ENCODE results near the gene CDKAL1.

Gene CDKAL1

DNA sequence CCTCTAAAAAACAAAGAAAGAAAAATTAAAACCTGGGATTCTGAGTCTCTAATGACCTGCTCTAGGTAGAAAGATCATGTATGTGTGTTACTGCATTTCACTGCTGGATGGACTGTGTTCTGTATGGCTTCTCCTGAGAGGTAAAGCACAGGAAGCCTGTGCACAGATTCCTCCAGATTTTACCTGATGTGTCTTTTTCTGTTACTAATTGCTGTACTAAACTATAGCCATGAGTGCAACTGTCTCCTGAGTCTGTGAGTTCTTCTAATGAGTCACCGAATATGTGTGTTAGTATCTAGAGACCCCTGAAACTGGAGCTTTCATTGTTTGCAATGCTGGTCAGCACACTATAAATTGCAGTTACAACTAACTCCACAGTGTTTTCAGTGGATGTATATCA is 270.8 kb downstream of the CDKAL1 start:
- DNase-seq (ENCODE audit: low spot score): no peak
- Histone ChIP-seq H3K27ac (no peak overlapping the region), H3K4me3 (no peak overlapping the region)
- TF ChIP-seq, protein P1, sequence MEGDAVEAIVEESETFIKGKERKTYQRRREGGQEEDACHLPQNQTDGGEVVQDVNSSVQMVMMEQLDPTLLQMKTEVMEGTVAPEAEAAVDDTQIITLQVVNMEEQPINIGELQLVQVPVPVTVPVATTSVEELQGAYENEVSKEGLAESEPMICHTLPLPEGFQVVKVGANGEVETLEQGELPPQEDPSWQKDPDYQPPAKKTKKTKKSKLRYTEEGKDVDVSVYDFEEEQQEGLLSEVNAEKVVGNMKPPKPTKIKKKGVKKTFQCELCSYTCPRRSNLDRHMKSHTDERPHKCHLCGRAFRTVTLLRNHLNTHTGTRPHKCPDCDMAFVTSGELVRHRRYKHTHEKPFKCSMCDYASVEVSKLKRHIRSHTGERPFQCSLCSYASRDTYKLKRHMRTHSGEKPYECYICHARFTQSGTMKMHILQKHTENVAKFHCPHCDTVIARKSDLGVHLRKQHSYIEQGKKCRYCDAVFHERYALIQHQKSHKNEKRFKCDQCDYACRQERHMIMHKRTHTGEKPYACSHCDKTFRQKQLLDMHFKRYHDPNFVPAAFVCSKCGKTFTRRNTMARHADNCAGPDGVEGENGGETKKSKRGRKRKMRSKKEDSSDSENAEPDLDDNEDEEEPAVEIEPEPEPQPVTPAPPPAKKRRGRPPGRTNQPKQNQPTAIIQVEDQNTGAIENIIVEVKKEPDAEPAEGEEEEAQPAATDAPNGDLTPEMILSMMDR (IDR thresholded peaks at IDR 0.05): no peak

DNA sequence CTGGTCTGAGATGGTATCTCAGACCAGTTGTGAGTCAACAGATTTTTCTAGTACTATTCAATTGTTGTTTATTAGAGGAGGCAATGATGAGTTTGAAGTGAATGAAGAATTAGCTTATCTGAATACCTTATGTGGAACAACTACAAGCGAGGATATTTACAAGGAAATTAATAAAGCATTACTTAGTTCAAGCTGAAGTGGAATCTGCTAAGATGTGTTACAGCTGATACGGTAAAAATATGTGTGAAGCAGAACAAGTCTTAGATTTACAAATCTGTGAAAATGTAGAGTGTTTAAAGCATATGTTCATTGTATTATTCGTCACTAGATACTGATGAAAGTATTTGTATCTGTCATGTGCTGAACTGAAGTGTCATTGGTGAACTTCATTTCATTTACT is 272.4 kb downstream of the CDKAL1 start:
- H3K27ac ChIP-seq: no peak overlapping the region
- no peak for DNase-seq (ENCODE audit: low spot score)
- no peak overlapping the region for H3K4me3 ChIP-seq
- TF ChIP-seq, protein P1 (IDR thresholded peaks at IDR 0.05): no peak

DNA sequence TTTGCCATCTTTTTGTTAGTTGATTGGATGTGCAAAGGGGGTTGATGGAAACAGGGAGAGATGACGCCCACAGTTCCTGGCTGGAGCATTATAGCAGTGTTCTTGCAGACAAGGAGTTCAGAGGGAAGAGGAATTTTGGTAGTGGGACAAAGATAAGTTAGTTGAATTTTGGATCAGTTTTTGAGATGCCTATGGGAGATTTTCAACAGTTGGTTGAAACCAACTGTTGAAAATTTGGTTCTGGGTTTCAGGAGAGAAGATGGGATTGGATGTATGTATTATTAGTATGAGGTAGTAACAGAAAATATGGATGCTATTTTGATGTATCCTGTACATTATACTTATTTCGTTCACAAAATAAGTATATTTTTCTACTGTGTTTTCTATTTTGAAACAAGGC is 274.2 kb downstream of the CDKAL1 start:
- no peak for DNase-seq (ENCODE audit: low spot score)
- H3K27ac ChIP-seq: no peak overlapping the region
- TF ChIP-seq, protein P1 (IDR thresholded peaks at IDR 0.05): no peak
- H3K4me3 ChIP-seq: no peak overlapping the region

DNA sequence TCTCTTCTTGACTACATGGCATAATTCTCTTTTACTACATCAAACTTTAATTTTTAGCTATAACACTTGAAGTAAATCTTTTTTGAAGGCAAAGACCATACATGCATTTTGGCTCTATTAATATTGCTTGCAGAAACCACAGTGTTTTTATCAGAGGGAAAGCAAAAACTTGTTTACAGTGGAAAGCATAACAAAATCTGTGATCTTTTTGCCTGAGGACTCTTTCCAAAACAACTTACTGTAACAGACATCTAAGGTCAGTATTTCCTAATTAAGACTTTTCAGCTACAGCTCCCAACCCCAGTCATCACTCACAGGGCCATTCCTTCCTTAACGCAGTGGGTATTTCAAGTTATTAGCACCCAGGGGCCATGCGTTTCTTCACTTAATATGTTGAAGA is 274.7 kb downstream of the CDKAL1 start:
- Histone ChIP-seq H3K4me3 (no peak overlapping the region), H3K27ac (no peak overlapping the region)
- TF ChIP-seq, protein P1 (IDR thresholded peaks at IDR 0.05): no peak
- DNase-seq (ENCODE audit: low spot score): no peak

DNA sequence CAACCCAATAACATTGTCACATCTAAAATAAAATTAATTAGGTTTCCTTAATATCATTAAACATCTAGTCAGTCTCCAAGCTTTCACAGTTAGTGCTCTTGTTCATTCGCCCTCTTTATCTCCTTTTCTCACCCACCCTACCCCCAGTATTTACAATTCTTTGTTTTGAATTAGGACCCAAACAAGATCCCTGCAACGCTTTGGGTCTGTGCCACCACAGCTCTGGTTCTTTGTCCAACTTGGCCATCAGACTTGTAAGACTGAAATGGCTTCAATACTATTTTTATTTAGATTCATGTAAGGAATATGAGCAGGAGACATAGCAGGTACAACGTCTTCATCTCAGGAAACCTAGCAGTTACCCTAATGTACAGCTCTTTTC is 276.5 kb downstream of the CDKAL1 start:
- Histone ChIP-seq H3K4me3 (no peak overlapping the region), H3K27ac (peak overlapping the region in 1 of 2 donors; percentile 61)
- TF ChIP-seq, protein P1 (IDR thresholded peaks at IDR 0.05): no peak
- DNase-seq (ENCODE audit: low spot score): no peak

DNA sequence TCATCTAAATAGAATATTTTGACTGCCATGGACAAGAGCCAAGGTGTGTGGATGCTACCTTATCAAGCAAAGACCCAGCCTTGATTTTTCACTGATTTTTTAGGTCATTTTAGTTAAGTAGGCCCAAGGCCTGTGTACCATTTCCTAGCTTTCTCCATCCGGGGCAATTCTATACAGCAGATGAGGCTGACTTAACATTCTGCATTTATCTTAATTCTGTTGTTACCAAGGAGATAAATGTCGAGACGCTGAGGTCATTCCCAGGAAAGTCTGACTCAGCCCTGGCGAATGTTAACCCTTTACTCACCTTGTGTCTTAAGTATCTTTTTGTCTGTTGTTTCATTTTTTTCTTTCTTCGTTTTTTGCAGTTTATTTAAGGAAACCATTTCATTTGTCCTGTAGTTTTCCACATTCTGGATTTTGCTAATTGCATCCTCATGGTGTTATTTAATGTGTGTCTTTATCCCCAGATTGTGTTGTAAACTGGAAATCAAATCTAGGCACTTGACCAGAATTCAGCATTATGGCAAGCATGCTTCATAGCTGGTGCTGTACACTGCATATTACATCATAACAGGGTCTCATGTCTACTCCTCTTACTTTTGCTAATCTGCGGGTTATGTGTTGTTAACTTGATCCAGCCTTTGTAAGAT is 277.0 kb downstream of the CDKAL1 start:
- no peak for DNase-seq (ENCODE audit: low spot score)
- H3K4me3 ChIP-seq: no peak overlapping the region
- peak overlapping the region in 1 of 2 donors; percentile 61 for H3K27ac ChIP-seq
- TF ChIP-seq, protein P1 (IDR thresholded peaks at IDR 0.05): no peak

DNA sequence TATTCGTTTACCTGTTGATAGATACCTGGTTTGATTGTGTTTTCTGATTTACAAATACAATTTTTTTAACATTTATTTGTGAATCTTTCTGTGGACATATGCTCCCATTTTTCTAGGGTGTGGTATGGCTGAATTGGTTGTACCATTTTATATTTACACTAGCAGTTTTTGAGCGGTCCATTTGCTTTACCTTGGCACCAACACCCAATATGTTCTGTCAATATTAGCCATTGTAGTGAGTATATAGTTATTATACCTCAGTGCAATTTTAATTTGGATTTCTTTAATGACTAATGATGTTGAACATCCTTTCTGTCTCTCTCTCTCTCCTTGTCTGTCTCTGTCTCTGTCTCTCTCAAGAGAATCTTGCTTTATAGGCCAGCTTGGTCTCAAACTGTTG is 278.5 kb downstream of the CDKAL1 start:
- no peak overlapping the region for H3K27ac ChIP-seq
- H3K4me3 ChIP-seq: no peak overlapping the region
- TF ChIP-seq, protein P1 (IDR thresholded peaks at IDR 0.05): no peak
- no peak for DNase-seq (ENCODE audit: low spot score)

Measured in coronary artery (tissue), 2 donors.